GM06990 (cell line): ENCODE results near the gene PCDHGA2.

Experiments
- DNase-seq: peaks from one replicate; pipeline ENCODE4 v3.0.0-alpha.2; 2011; ENCODE audit not compliant: insufficient read length; ENCODE audit errors: extremely low read depth
- H3K27me3 ChIP-seq: replicated peaks from 2 replicates; pipeline ENCODE4 v1.6.0; 2011; ENCODE audit warnings: low read length; ENCODE audit not compliant: control insufficient read depth, insufficient read depth
- H3K36me3 ChIP-seq: 2 replicates; pipeline ENCODE4 v1.5.1; 2011; ENCODE audit warnings: low read length; ENCODE audit not compliant: control insufficient read depth, insufficient read depth
- H3K4me3 ChIP-seq: replicated peaks from 2 replicates; pipeline ENCODE4 v1.5.1; 2011; ENCODE audit warnings: low read depth, mild to moderate bottlenecking, control low read depth, low read length
- TF ChIP-seq, protein P1 (sequence below): IDR thresholded peaks from 2 replicates; pipeline ENCODE4 v1.5.1; 2011; ENCODE audit warnings: low read length, control low read depth, mild to moderate bottlenecking, inconsistent platforms; ENCODE audit not compliant: insufficient read depth, poor library complexity, severe bottlenecking

The PCDHGA2 gene

DNA sequence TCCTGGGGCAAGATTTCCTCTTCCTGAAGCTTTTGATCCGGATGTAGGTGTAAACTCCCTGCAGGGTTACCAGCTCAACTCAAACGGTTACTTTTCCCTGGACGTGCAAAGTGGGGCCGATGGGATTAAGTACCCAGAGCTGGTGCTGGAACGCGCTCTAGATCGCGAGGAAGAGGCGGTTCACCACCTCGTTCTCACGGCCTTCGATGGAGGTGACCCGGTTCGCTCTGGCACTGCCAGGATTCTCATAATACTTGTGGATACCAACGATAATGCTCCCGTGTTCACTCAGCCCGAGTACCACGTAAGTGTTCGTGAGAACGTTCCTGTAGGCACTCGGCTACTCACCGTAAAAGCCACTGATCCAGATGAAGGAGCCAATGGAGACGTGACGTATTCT, 17.1 kb downstream of the PCDHGA2 start:
- H3K4me3 ChIP-seq = no peak overlapping the region
- no peaks in the 10 kb centered on the region for H3K36me3 ChIP-seq
- H3K27me3 ChIP-seq = no peaks in the 10 kb centered on the region
- TF ChIP-seq, protein P1, sequence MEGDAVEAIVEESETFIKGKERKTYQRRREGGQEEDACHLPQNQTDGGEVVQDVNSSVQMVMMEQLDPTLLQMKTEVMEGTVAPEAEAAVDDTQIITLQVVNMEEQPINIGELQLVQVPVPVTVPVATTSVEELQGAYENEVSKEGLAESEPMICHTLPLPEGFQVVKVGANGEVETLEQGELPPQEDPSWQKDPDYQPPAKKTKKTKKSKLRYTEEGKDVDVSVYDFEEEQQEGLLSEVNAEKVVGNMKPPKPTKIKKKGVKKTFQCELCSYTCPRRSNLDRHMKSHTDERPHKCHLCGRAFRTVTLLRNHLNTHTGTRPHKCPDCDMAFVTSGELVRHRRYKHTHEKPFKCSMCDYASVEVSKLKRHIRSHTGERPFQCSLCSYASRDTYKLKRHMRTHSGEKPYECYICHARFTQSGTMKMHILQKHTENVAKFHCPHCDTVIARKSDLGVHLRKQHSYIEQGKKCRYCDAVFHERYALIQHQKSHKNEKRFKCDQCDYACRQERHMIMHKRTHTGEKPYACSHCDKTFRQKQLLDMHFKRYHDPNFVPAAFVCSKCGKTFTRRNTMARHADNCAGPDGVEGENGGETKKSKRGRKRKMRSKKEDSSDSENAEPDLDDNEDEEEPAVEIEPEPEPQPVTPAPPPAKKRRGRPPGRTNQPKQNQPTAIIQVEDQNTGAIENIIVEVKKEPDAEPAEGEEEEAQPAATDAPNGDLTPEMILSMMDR = no peak
- DNase-seq = no peak

DNA sequence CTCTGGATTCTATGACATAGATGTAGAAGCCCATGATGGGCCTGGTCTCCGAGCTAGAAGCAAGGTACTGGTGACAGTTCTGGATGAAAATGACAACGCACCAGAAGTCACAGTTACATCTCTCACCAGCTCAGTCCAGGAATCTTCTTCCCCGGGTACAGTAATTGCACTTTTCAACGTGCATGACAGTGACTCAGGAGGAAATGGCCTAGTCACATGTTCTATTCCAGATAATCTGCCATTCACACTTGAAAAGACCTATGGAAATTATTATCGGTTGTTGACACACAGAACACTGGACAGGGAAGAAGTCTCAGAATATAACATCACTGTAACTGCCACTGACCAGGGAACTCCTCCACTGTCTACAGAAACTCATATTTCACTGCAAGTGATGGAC, 17.6 kb downstream of the PCDHGA2 start:
- Histone ChIP-seq H3K27me3 (no peaks in the 10 kb centered on the region), H3K36me3 (no peaks in the 10 kb centered on the region), H3K4me3 (no peak overlapping the region)
- TF ChIP-seq, protein P1 = no peak
- DNase-seq = no peak

DNA sequence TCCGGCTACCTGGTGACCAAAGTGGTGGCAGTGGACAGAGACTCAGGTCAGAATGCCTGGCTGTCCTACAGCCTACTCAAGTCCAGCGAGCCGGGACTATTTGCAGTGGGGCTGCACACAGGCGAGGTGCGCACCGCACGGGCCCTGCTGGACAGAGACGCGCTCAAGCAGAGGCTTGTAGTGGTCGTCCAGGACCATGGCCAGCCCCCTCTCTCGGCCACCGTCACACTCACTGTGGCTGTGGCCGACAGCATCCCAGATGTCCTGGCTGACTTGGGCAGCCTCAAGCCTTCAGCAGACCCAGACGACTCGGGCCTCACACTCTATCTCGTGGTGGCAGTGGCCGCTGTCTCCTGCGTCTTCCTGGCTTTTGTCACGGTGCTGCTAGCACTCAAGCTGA, 18.4 kb downstream of the PCDHGA2 start:
- H3K27me3 ChIP-seq = no peaks in the 10 kb centered on the region
- H3K36me3 ChIP-seq = no peaks in the 10 kb centered on the region
- TF ChIP-seq, protein P1 = no peak
- H3K4me3 ChIP-seq = no peak overlapping the region
- DNase-seq = no peak

DNA sequence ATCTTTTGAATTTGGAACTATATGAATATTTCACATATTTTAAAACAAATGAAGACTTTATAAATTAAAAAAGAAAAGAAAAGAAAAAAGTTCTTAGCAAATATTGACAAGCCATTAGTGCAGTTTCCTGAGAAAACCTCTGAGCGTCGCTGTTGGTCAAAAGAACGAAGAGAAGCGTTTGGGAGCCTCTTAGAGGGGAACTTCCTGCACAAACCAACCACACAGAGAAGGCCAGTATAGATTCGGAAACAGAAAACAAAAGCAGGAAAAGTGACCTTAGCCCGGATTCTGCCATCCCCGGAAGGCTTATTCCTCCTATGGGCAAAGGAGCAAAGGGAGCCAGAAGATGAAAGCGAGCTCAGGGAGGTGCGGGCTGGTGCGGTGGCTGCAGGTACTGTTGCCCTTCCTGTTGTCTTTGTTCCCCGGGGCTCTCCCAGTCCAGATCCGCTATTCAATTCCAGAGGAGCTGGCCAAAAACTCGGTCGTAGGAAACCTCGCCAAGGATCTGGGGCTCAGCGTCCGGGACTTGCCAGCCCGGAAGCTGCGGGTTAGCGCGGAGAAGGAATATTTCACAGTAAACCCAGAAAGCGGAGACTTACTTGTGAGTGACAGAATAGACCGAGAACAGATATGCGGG, 21.3 kb downstream of the PCDHGA2 start, which contains the start of gene PCDHGB2:
PCDHGB2 (plus strand) TSS at position 205 of the 637 bp plus-strand sequence; CDS start at position 347, 142 bp downstream.
- Histone ChIP-seq H3K4me3 (peak within 1 kb of the TSS; percentile 77), H3K36me3 (no peaks in the 10 kb centered on the region), H3K27me3 (no peaks in the 10 kb centered on the region)
- TF ChIP-seq, protein P1 = peak; percentile 80
- DNase-seq = peak; percentile 41

DNA sequence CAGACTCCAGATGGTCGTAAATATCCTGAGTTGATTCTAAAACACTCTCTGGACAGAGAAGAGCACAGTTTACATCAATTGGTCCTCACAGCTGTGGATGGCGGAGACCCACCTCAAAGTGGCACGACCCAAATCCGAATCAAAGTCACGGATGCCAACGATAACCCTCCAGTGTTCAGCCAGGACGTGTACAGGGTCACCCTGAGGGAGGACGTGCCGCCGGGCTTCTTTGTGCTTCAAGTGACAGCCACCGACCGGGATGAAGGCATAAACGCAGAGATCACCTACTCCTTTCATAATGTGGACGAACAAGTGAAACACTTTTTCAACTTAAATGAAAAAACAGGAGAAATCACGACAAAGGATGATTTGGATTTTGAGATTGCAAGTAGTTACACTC, 22.1 kb downstream of the PCDHGA2 start:
- H3K4me3 ChIP-seq = peak overlapping the region; percentile 77
- TF ChIP-seq, protein P1 = no peak
- no peak for DNase-seq
- no peaks in the 10 kb centered on the region for H3K36me3 ChIP-seq
- H3K27me3 ChIP-seq = no peaks in the 10 kb centered on the region

DNA sequence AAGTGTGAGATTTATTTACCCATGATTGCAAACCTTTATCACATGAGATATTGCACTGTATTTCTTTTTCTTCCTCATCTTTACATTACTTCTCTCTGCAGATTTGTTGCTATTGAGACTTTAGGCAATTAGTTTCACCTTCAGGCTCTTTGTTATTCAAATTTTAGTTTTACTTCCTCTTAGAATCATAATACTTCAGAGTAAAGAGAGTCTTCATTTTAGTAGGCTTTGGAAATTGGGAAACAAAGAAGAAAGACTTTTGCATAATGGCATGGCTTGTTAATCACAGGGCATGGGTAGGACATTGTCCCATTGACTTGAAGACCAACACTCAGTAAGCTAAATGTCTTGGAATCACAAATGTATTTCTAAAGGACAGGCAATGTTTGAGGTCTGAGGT, 24.2 kb downstream of the PCDHGA2 start:
- Histone ChIP-seq H3K4me3 (no peak overlapping the region), H3K36me3 (no peaks in the 10 kb centered on the region), H3K27me3 (no peaks in the 10 kb centered on the region)
- DNase-seq = no peak
- TF ChIP-seq, protein P1 = no peak
